AG09319 (cell line): ENCODE data around the gene CTNND2.

Experiments
- DNase-seq: peaks from one replicate; pipeline ENCODE4 v3.0.0-alpha.2; 2010; ENCODE audit warnings: low read depth; ENCODE audit errors: extremely low read depth
- TF ChIP-seq, protein P1 (sequence below): IDR thresholded peaks from 2 replicates; pipeline ENCODE4 v1.5.1; 2011; ENCODE audit warnings: low read depth, mild to moderate bottlenecking, inconsistent platforms, low read length, moderate library complexity

CTNND2 gene

DNA sequence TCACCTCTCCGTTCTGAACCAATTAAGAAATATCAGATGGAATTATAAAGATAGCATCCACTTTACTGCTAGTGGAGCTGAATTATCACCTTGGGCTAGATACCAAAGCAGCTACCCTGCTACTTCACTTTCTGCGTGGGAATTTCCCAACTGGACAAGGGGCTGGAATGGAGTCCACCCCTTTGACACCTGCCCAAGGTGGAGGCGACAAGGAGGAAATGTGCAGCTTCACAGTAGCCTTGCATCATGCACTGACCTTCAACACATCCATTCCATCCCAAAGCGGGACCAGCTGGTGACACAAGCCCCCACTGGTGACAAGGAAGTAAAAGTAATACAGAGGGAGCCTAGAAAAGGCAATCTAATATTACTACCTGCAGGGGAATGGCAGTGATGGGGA is 30.7 kb downstream of the CTNND2 start:
- DNase-seq, result no peak
- TF ChIP-seq, protein P1, sequence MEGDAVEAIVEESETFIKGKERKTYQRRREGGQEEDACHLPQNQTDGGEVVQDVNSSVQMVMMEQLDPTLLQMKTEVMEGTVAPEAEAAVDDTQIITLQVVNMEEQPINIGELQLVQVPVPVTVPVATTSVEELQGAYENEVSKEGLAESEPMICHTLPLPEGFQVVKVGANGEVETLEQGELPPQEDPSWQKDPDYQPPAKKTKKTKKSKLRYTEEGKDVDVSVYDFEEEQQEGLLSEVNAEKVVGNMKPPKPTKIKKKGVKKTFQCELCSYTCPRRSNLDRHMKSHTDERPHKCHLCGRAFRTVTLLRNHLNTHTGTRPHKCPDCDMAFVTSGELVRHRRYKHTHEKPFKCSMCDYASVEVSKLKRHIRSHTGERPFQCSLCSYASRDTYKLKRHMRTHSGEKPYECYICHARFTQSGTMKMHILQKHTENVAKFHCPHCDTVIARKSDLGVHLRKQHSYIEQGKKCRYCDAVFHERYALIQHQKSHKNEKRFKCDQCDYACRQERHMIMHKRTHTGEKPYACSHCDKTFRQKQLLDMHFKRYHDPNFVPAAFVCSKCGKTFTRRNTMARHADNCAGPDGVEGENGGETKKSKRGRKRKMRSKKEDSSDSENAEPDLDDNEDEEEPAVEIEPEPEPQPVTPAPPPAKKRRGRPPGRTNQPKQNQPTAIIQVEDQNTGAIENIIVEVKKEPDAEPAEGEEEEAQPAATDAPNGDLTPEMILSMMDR, result no peak

DNA sequence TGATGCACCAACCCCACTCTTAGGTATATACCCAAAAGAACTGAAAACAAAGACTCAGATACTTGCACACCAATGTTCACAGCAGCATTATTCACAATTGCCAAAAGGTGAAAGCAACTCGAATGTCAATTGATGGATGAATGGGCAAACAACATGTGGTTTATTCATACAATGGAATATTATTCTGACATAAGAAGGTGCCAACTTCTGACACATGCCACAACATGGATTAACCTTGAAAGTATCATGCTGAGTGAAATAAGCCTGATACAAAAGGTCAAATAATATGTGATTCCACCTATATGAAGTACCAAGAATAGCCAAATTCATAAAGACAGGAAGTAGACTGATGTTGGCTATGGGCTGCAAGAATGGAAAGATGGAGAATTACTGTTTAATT is 35.0 kb downstream of the CTNND2 start:
- DNase-seq, result no peak
- TF ChIP-seq, protein P1, result no peak

DNA sequence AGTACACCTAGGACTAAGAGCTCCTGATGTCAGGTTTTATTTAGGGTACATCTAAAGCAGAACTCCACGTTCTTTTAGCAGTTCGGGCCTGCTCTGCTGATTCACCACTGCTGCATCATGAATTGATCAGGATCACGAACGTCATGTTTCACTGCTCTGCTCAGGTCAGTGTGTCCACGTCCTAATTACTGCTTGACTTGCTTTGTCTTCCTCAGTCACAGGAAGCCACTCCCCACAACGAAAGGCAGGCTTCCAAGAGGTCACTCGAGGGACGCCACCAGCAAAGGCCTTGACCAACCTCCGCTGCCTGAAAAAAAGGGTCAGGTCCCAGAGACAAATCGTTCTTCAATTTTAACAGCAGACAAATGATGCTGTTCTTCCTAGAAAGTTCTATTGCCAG is 40.3 kb downstream of the CTNND2 start:
- DNase-seq, result no peak
- TF ChIP-seq, protein P1, result no peak

DNA sequence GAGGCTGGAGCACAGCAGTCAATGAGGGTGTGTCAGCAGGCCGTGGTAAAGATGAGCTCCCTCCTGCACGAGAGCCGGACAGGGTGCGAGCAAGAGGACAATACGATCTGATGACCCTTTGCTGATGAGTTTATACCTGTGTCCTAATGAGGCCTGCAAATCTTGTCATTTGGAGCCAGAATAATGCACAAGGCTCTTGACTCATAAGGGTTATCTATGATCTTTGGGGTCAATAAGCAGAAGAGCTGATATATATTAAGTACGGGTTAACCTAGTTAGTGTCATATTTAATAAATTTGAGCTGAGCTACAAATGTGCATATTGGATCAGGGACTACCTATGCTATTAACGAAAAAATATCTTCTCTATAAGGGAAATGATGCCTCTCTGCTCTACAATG is 46.9 kb downstream of the CTNND2 start:
- DNase-seq, result no peak
- TF ChIP-seq, protein P1, result no peak

DNA sequence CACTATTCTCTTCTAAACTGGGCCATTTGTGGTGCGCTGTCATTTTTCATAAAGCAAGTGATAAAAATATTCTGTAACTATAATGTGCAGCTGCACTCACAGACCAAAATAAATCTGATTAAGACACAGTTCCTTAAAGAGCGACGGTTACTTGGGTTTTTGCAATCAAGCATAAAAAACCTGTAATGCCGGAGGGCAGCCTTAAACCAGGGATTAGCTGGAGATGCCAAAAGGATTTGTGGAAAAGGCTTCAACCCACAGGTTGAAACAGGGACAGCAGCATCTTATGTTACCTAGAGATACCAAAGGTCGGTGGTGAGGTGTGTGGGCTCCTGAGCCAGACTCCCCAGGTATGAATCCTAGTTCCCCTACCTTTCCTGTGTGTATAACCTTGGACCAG is 49.3 kb downstream of the CTNND2 start:
- DNase-seq, result no peak
- TF ChIP-seq, protein P1, result no peak

DNA sequence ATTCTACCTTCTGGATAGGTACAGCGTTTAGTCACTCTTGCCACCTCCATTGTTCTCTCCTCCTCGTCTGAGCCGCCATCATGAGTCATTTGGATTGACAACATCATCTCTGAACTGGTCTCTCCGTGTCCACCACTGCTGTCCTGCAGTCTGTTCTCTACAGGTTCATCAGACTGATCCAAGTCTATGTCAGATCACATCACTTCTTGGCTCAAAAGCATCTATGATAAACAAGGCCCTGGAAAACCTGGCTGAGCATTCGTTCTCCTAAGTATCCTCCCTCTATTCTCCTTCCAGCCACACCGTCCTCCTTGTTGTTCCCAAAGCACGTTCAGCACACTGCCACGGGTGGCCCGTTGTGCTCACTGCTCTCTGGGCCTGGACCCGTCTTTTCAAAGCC is 50.5 kb downstream of the CTNND2 start:
- no peak for DNase-seq
- TF ChIP-seq, protein P1, result no peak

DNA sequence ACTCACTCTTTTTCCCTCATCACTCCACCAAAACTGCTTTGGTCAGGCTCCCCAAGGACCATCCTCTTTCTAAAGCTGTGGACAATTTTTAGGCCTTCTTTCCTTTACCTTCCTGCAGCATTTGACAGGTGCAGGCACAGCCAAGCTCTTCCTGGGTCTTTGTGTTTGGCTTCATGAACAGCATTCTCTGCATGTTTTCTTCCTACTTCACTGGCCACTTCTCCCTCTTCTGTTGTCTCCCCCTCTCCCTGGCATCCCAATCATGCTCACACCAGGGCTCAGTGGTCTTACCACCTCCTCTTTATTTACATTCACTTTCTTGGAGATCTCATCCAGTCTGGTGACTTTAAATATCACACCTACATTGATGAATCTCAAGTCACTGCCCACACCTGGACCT is 51.1 kb downstream of the CTNND2 start:
- no peak for DNase-seq
- TF ChIP-seq, protein P1, result no peak
